KBM-7 (cell line): ENCODE data around the gene PCNX3.
A peak's percentile ranks its signal among the peaks of the same experiment; 100 is the strongest.
"Not testable (repeated sequence)": the region's sequence is repeated elsewhere in the genome, so short reads cannot be mapped to it uniquely, and the experiment has no call there.

Experiments
- DNase-seq: peaks from one replicate; pipeline ENCODE4 v3.0.0-alpha.2; 2015
- in situ Hi-C: fragments of 300-500 bp; cut with MboI; formaldehyde crosslinking; loops from 2 replicates; pipeline ENCODE4 v1.14.3; 2020; ENCODE audit warnings: low sequenced_read_pairs, low pct_unique_long_range_greater_than_20kb, mixed read lengths

Gene PCNX3

DNA sequence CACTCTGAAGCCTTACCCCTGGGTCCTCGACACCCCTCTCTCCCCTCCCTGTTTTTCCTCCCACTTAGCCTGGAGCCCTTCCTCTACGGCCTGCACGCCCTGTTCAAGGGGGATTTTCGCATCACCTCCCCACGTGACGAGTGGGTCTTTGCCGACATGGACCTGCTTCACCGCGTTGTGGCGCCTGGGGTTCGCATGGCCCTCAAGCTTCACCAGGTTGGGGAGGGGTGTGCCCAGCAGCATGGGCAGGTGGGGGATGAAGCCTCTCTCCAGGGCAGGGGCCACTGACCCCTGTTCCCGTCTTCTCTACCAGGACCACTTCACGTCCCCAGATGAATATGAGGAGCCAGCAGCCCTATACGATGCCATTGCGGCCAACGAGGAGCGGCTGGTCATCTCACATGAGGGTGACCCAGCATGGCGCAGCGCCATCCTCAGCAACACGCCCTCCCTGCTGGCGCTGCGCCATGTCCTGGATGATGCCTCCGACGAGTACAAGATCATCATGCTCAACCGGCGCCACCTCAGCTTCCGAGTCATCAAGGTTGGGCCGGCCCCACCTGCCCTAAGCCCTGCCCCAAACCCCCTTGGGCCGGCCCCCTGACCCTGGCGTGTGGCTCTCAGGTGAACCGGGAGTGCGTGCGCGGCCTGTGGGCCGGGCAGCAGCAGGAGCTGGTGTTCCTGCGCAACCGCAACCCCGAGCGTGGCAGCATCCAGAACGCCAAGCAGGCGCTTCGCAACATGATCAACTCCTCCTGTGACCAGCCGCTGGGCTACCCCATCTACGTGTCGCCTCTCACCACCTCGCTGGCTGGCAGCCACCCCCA lies 19.5 kb downstream of the PCNX3 start:
- in situ Hi-C loops: no loop called here
- no peak for DNase-seq

DNA sequence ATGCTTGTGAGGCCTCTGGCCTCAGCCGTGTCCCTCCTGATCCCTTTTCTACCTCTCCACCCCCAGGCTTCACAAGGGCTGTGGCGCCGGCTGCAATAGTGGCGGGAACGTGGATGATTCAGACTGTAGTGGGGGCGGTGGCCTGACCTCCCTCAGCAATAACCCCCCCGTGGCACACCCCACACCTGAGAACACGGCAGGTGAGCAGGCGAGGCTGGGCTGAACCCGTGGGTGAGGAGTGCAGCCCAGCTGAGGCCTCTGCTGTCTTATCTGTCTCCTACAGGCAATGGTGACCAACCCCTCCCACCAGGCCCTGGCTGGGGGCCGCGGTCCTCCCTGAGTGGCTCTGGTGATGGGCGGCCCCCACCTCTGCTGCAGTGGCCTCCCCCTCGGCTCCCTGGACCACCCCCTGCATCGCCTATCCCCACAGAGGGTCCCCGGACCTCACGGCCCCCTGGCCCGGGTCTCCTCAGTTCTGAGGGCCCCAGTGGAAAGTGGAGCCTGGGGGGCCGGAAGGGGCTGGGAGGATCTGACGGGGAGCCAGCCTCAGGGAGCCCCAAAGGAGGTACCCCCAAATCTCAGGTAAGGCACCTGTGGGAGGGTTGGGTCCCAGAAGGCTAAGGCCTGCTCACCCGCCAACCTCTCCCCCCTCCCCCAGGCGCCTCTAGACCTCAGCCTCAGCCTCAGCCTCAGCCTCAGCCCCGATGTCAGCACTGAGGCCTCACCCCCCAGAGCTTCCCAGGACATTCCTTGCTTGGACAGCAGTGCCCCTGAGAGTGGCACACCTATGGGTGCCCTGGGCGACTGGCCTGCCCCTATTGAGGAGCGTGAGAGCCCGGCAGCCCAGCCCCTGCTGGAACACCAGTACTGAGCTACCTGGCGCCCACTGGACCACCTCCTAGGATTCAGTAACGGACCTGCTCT lies 20.8 kb downstream of the PCNX3 start:
- in situ Hi-C loops: no loop called here

GRCh38 chr11:65637032-65637557 lies 21.5 kb downstream of the PCNX3 start:
- no peak for DNase-seq
- in situ Hi-C loops: no loop called here

More for the DNA sequence above, 20.8 kb downstream of the PCNX3 start:
- no peak for DNase-seq

- DNase-seq: peak; percentile 76
- in situ Hi-C loops: no loop called here
Observed at GRCh38 chr11:65637794-65638419, 22.3 kb downstream of the PCNX3 start, which contains the start of gene SIPA1. Gene SIPA1, plus strand, starts transcription at chr11:65638101. Its CDS starts 2,821 bp downstream, at chr11:65640922.

- DNase-seq, in situ Hi-C loops: not testable (repeated sequence)
Observed at GRCh38 chr11:65639228-65639597, 23.6 kb downstream of the PCNX3 start.

DNA sequence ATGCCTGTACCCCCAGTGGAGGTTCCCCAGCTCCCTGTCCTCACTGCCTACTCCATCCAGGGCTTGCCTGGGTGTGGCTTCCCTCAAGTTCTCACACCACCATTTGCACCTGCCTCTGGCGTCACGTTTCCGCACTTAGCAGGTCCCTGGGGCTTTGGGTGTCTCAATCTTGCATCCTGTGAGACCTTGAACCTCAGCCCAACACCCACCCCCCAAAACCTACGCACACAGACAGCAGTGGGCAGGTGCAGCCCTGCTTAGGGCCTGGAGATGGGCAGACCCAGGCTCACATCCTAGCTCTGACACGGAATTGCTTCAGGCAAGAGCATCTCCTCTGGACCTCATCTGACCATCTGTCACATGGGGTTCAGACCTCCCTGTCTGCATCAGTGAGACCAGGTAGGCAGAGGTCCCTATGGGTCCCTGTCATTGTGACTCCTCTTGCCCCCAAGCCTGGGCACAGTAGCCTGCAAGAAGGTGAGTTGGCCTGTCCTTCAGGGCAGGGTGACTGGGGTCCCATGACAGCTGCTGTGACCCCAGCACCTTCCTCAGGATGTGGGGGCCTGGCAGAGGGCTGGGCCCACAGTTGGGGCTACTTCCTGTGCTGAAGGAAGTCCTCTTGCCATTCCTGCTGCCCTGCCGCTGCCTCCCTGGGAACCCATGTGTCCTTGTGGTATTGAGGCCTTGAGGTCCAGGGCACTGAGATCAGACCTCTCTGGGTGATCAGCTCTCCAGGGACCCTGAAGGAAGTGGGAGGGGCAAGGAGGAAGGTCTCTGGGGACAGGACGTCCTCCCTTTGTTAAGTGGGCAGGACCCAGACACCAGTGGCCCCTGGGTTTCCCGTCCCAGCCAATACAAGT lies 24.3 kb downstream of the PCNX3 start:
- no peak for DNase-seq
- in situ Hi-C loops: no loop called here

- in situ Hi-C loops: no loop called here
- DNase-seq: peak; percentile 94
Observed at GRCh38 chr11:65640483-65641296, 25.1 kb downstream of the PCNX3 start.

GRCh38 chr11:65641297-65642013 lies 25.9 kb downstream of the PCNX3 start:
- no peak for DNase-seq
- in situ Hi-C loops: no loop called here

DNA sequence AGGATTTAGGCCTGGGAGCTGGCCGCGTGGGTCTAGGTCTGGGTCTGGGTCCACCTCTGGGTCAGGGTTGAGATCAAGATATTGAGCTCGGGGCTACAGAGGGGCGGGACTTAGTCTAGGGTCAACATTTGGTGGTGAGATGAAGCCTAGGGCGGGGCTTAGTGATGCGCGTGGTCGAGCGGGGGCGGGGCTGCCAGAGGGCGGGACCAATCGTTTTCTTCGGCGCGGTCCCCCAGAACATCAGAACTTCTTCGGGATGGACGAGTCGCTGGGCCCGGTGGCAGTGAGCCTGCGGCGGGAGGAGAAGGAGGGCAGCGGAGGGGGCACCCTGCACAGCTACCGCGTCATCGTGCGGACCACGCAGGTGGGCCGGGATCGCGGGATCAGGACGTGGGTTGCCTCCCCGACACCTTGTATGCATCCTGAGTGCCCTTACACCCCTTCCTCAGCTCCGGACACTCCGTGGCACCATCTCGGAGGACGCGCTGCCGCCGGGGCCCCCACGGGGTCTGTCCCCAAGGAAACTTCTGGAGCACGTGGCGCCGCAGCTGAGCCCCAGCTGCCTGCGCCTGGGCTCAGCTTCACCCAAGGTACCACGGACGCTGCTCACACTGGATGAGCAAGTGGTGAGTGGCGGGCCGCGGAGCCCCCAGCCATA lies 26.6 kb downstream of the PCNX3 start:
- in situ Hi-C loops: no loop called here
- no peak for DNase-seq

- in situ Hi-C loops: no loop called here
- DNase-seq: no peak
Observed at GRCh38 chr11:65643971-65644370, 28.4 kb downstream of the PCNX3 start.

GRCh38 chr11:65644837-65645236 lies 29.3 kb downstream of the PCNX3 start:
- DNase-seq: no peak
- in situ Hi-C loops: no loop called here

DNA sequence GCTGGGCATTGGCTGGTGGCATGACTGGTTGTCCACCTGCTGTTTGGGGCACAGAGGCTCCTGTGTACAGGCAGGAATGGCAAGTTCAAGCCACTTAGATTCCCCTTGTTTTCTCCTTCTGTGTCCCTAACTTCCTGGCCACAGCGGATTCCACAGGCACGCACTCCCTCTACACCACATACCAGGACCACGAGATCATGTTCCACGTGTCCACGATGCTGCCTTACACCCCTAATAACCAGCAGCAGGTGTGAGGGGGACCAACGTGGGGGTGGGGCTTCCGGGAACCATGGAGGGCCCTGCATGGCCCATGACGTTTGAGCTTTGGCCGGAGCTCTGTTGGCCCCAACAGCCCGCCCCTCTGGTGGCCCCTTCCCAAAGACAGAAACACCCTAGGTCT lies 30.1 kb downstream of the PCNX3 start:
- no peak for DNase-seq
- in situ Hi-C loops: no loop called here

GRCh38 chr11:65646288-65646957 lies 30.8 kb downstream of the PCNX3 start:
- in situ Hi-C loops: no loop called here
- DNase-seq: no peak

DNA sequence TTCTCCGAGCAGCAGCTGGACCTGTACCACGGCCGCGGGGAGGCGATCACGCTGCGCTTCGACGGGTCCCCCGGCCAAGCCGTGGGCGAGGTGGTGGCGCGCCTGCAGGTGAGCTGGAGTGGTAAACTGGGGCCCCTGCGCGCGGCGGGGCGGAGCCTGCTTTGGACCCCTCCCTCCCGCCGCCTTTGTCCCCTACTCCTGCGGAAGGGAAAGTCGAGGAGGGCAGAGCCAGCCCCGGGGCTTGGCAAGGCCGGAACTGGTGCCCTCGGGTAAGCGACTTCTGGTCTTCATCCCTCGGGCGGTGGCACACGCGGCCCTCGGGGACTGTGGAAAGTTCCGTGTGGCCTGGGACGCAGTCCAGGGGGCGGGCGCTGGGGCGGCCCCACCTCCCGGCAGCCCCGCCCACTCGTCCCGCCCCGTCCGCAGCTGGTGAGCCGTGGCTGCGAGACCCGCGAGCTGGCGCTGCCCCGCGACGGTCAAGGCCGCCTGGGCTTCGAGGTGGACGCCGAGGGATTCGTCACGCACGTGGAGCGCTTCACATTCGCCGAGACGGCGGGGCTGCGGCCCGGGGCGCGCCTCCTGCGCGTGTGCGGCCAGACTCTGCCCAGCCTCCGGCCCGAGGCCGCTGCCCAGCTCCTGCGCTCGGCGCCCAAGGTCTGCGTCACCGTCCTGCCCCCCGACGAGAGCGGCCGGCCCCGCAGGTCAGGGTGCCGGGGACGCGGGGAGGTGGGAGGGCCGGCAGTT lies 31.6 kb downstream of the PCNX3 start:
- in situ Hi-C loops: no loop called here
- DNase-seq: no peak

DNA sequence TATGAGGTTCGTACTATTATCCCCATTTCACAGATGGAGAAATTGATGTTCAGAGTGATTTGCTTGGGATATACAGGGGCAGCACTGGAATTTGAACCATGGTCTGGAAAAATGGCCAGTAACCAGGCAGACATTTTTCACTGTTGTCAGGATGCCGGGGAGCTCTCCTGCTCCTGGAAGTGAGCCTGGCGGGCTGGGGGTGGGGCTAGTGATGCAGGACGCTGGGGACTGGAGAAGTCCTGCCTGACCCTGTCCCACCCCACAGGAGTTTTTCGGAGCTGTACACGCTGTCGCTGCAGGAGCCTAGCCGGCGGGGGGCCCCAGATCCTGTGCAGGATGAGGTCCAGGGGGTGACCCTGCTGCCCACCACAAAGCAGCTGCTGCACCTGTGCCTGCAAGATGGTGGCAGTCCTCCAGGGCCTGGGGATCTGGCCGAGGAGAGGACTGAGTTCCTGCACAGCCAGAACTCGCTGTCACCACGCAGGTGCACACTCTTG lies 33.5 kb downstream of the PCNX3 start:
- in situ Hi-C loops: no loop called here
- no peak for DNase-seq
